Measurements from ENCODE around the gene TWIST2. TPM values are rescaled to one million over a fixed set of nuclear protein-coding genes. Genes with fewer than 3 reads are reported as not detected.

The TWIST2 gene
- total and polyA plus RNA-seq, 2 donors from 2014 or later, result 0.56 to 1.4 TPM

DNA sequence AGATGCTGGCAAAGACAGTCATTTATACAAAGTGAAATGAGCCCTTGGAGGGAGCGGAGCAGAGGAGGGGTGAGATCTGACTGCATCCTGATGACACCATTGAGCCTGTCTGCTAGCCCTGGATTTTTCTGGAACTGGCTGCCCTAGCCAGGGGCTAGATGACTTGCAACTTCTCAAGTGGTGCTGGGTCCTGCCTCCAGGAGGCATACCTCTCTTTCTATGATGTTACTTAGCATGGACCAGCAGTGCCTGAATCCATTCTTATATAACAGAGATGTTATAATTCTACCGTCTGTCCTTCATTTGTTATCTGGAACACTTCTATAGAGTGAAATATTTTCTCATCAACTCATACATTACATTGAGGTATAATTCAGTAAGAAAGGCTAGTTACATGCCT, 8.5 kb upstream of the TWIST2 start:
- no peaks in the 10 kb centered on the region for H3K27me3 ChIP-seq (ENCODE audit: control insufficient read depth, insufficient read depth, low read length)
- no peak for FAIRE-seq
- no peak overlapping the region for H3K9ac ChIP-seq (ENCODE audit: low read length in 3 of 3)
- H3K36me3 ChIP-seq (ENCODE audit: control insufficient read depth in 2 of 3, insufficient read depth in 3 of 3, low read length in 3 of 3), result no peaks in the 10 kb centered on the region
- no peak overlapping the region for H3K4me3 ChIP-seq (ENCODE audit: low read length in 3 of 3)
- no peak for DNase-seq
- TF ChIP-seq, protein P1, sequence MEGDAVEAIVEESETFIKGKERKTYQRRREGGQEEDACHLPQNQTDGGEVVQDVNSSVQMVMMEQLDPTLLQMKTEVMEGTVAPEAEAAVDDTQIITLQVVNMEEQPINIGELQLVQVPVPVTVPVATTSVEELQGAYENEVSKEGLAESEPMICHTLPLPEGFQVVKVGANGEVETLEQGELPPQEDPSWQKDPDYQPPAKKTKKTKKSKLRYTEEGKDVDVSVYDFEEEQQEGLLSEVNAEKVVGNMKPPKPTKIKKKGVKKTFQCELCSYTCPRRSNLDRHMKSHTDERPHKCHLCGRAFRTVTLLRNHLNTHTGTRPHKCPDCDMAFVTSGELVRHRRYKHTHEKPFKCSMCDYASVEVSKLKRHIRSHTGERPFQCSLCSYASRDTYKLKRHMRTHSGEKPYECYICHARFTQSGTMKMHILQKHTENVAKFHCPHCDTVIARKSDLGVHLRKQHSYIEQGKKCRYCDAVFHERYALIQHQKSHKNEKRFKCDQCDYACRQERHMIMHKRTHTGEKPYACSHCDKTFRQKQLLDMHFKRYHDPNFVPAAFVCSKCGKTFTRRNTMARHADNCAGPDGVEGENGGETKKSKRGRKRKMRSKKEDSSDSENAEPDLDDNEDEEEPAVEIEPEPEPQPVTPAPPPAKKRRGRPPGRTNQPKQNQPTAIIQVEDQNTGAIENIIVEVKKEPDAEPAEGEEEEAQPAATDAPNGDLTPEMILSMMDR (IDR thresholded peaks at IDR 0.05; ENCODE audit: borderline replicate concordance, extremely low read depth, insufficient read depth), result no peak
- H3K9me3 ChIP-seq (ENCODE audit: control insufficient read depth in 2 of 3, insufficient read depth in 1 of 3, low read length in 3 of 3), result peaks cover 0 to 7% (median 0%) of the 10 kb centered on the region in 3 donors
- intact Hi-C loops (cut with DNase I), result no loop called here
- H3K4me1 ChIP-seq (ENCODE audit: control insufficient read depth in 2 of 3, insufficient read depth in 2 of 3, low read depth in 1 of 3, low read length in 3 of 3), result no peaks in the 10 kb centered on the region
- H3K27ac ChIP-seq (ENCODE audit: low read depth in 2 of 2, low read length in 2 of 2), result no peak overlapping the region

DNA sequence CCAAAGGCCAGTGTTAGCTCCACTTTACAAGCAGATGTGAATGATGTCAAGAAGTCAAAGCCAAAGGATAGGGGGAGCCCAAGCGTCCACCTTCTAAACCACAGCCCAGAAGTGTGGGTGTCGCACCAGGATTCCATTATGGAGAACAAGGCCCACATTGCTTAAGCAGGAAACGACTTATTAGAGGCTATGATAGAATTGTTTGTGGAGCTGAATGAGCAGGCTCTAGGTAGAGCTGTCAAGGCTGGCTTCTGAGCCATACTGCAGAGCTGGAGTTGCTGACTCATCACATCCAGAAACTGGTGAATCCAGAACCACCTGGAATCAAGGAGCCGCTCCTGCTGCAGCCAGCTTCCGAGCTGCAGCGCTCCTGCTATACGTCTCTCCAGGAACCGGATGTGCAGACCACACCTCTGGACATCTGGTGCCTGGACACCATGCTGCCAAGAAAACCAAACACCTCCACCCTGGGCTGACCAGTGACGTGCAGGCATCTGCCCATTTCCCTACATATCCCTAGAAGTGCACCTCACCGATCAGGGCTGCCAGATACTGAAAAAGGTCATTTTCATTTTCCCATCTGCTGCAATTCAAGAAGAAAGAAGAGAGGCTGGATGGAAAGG, 6.2 kb upstream of the TWIST2 start:
- H3K27me3 ChIP-seq (ENCODE audit: control insufficient read depth, insufficient read depth, low read length), result peaks cover 8% of the 10 kb centered on the region
- peaks cover 0 to 7% (median 0%) of the 10 kb centered on the region in 3 donors for H3K9me3 ChIP-seq (ENCODE audit: control insufficient read depth in 2 of 3, insufficient read depth in 1 of 3, low read length in 3 of 3)
- H3K4me3 ChIP-seq (ENCODE audit: low read length in 3 of 3), result no peak overlapping the region
- no peak overlapping the region for H3K9ac ChIP-seq (ENCODE audit: low read length in 3 of 3)
- H3K36me3 ChIP-seq (ENCODE audit: control insufficient read depth in 2 of 3, insufficient read depth in 3 of 3, low read length in 3 of 3), result no peaks in the 10 kb centered on the region
- DNase-seq, result no peak
- FAIRE-seq, result no peak
- intact Hi-C loops (cut with DNase I), result no loop called here
- TF ChIP-seq, protein P1 (IDR thresholded peaks at IDR 0.05; ENCODE audit: borderline replicate concordance, extremely low read depth, insufficient read depth), result no peak
- H3K27ac ChIP-seq (ENCODE audit: low read depth in 2 of 2, low read length in 2 of 2), result no peak overlapping the region
- no peaks in the 10 kb centered on the region for H3K4me1 ChIP-seq (ENCODE audit: control insufficient read depth in 2 of 3, insufficient read depth in 2 of 3, low read depth in 1 of 3, low read length in 3 of 3)

DNA sequence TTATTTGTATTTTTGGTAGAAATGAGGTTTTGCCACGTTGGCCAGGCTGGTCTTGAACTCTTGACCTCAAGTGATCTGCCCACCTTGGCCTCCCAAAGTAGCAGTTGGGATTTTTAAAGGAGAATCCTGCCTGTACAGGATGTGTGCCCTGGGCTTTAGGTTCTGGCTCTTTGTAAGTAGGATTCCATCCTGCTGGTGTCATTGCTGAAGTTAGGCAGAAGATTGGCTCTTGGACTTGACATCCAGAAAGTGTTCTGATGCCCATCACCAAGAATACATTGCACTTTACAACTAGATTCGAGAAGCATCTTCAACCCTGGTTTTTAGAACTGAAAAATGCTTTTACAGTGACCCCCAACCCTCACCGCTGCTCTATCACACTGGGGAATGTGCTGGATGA, 4.4 kb upstream of the TWIST2 start:
- TF ChIP-seq, protein P1 (IDR thresholded peaks at IDR 0.05; ENCODE audit: borderline replicate concordance, extremely low read depth, insufficient read depth), result no peak
- H3K4me1 ChIP-seq (ENCODE audit: control insufficient read depth in 2 of 3, insufficient read depth in 2 of 3, low read depth in 1 of 3, low read length in 3 of 3), result peaks cover 0 to 3% (median 0%) of the 10 kb centered on the region in 3 donors
- no peak overlapping the region for H3K27ac ChIP-seq (ENCODE audit: low read depth in 2 of 2, low read length in 2 of 2)
- H3K9ac ChIP-seq (ENCODE audit: low read length in 3 of 3), result no peak overlapping the region
- H3K27me3 ChIP-seq (ENCODE audit: control insufficient read depth, insufficient read depth, low read length), result peaks cover 8% of the 10 kb centered on the region
- intact Hi-C loops (cut with DNase I), result no loop called here
- DNase-seq (no peak), FAIRE-seq (no peak)
- H3K36me3 ChIP-seq (ENCODE audit: control insufficient read depth in 2 of 3, insufficient read depth in 3 of 3, low read length in 3 of 3), result no peaks in the 10 kb centered on the region
- no peak overlapping the region for H3K4me3 ChIP-seq (ENCODE audit: low read length in 3 of 3)
- peaks cover 0 to 7% (median 0%) of the 10 kb centered on the region in 3 donors for H3K9me3 ChIP-seq (ENCODE audit: control insufficient read depth in 2 of 3, insufficient read depth in 1 of 3, low read length in 3 of 3)
